Kidney epithelial cell (primary cell): ENCODE measurements around the gene MSANTD1. TPM values are rescaled to one million over a fixed set of nuclear protein-coding genes. Genes with fewer than 3 reads are reported as not detected.

Experiments
- DNase-seq: peaks from one replicate; pipeline ENCODE4 v3.0.0-alpha.2; 2010; ENCODE audit warnings: low read depth
- H3K27me3 ChIP-seq: 2 replicates; pipeline ENCODE4 v1.6.0; 2011; ENCODE audit warnings: low read length; ENCODE audit not compliant: control insufficient read depth, insufficient read depth
- H3K36me3 ChIP-seq: 2 replicates; pipeline ENCODE4 v1.5.1; 2011; ENCODE audit warnings: low read length; ENCODE audit not compliant: control insufficient read depth, insufficient read depth
- H3K4me3 ChIP-seq: 2 replicates; pipeline ENCODE4 v1.5.1; 2011; ENCODE audit warnings: low read depth, mild to moderate bottlenecking, control low read depth, low read length
- total RNA-seq: library from RNA; depleted of rRNA; stranded (reverse); fragments of >200 nt; gene quantifications from 2 replicates; pipeline ENCODE4 v1.2.3, GENCODE V29; 2015
- TF ChIP-seq, protein P1 (sequence below): IDR thresholded peaks from 2 replicates; pipeline ENCODE4 v1.5.1; 2011; ENCODE audit warnings: mild to moderate bottlenecking, moderate library complexity, low read length, control low read depth, inconsistent platforms; ENCODE audit not compliant: insufficient read depth, poor library complexity, severe bottlenecking

MSANTD1 gene
- total RNA-seq, 1 donor from 2014 or later = 0.50 TPM

DNA sequence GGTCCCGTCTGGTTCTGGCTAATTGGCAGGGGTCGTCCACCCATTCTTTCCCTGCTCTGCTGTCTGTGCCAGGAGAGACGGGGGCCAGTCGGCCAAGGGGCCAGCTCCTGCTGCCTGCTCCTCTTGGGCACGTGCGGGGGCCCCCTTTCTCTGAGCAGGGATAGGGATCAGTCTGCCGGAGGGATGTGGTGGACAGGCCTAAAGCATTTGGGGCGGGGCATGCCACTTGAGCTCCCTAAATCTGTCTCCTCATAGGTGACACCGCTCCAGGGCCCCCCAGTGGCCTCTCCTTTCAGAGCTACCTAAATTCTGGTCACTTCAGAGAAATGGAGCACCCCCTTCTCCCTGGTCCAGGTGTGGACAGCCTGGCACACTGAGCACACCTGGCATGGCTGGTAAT is 4.2 kb upstream of the MSANTD1 start:
- TF ChIP-seq, protein P1, sequence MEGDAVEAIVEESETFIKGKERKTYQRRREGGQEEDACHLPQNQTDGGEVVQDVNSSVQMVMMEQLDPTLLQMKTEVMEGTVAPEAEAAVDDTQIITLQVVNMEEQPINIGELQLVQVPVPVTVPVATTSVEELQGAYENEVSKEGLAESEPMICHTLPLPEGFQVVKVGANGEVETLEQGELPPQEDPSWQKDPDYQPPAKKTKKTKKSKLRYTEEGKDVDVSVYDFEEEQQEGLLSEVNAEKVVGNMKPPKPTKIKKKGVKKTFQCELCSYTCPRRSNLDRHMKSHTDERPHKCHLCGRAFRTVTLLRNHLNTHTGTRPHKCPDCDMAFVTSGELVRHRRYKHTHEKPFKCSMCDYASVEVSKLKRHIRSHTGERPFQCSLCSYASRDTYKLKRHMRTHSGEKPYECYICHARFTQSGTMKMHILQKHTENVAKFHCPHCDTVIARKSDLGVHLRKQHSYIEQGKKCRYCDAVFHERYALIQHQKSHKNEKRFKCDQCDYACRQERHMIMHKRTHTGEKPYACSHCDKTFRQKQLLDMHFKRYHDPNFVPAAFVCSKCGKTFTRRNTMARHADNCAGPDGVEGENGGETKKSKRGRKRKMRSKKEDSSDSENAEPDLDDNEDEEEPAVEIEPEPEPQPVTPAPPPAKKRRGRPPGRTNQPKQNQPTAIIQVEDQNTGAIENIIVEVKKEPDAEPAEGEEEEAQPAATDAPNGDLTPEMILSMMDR = no peak
- H3K27me3 ChIP-seq = no peaks in the 10 kb centered on the region
- H3K36me3 ChIP-seq = no peaks in the 10 kb centered on the region
- H3K4me3 ChIP-seq = no peak overlapping the region
- no peak for DNase-seq

DNA sequence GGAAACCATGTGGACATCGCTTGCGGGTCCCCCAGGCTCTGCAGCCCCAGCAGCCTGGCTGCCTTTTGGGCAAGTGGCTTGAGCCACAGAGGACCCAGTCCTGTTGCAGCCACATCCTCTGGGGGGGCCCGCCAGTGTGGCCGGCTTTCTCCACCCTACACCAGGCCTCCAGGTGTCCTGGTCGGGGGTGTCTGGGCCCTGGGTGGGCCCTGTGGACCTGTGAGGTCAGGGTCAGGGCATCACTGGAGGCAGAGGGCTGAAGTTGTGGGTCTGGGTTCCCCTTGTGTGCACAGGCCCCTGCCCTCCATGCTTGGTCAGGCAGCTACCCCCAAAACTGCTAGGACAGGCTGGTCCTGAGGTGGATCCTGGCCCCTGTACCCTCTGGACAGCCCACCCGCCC is 3.3 kb upstream of the MSANTD1 start:
- Histone ChIP-seq H3K27me3 (no peaks in the 10 kb centered on the region), H3K4me3 (no peak overlapping the region), H3K36me3 (no peaks in the 10 kb centered on the region)
- TF ChIP-seq, protein P1 = no peak
- no peak for DNase-seq

DNA sequence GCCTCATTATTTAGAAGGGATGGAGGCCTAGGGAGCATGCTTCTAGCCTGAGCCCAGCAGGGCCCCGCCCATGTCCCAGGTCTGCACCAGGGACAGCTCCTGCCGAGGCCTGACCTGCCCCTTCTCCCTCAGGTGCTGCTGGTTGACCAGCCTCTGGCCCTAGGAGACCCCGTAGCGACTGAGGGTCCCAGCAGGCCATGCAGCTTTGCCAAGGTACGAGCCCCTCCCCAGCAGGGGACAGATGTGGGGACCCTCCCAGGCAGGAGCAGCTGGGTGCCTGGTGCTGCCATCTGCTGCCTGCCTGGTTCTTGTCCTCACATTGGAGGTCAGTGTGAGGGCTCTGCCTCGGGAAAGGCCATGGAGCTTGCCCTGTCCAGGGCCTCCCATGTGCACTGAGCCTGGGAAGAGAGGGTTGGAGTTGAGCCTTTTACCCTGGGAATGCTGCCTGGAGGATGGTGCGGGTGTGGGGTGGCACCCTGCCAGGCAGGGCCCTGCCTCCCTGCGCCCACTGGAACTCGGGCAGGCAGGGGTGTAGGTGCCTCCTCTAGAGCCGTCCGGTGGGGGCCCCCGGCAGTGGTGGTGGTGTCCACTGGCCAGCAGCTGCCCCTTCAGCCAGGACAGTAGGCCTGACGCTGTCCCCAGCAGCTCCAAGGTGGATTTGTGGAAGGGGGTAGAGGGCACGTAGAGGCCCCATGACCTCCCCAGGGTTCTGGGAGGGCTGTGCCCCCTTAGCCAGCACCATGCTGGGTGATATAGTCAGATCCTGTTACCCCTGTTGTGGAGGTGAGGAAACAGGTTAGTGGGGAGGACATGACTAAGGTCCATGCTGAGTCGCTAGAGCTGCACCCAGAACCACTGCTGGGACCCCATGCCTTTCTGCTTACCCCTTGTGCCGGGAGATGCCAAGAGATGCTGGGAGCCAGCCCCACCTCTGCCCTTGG is 2.2 kb upstream of the MSANTD1 start:
- Histone ChIP-seq H3K4me3 (no peak overlapping the region), H3K36me3 (no peaks in the 10 kb centered on the region), H3K27me3 (no peaks in the 10 kb centered on the region)
- no peak for DNase-seq
- TF ChIP-seq, protein P1 = peak; percentile 7

DNA sequence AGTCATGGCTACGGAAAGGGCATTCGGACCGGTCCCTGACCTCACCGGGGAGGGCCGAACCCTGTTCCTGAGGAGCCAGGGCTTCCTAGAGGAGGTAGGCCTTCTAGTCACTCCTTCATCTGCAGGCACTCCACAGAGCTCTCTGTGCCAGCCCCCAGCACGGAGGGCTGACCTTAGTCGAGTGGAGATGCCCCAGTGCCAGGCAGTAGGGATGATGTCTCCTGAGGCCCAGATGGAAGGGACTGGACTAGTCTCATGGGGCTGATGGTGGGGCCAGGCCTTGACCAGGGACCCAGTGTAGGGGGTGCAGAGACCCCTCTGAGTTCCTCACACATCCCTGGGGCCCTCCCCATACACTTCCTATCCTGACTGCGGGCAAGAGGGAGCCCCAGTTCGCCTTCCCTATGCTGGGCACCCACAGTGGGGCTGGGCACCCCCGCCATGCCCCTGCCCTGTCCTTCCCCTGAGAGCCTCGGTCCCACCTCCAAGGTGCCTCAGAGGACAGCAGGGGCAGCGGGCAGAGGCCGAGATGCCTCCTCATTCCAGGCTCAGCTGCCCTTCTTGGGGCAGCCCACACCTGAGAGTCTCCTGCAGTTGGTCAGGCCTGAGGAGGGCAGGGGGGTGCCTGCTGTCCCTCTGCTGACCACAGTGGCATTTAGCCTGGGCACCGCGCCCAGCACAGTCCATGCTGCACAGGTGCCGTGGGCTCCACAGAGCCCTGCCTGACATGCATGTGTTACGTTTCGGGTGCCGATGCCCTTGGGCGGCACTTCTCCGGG is 1.4 kb upstream of the MSANTD1 start:
- Histone ChIP-seq H3K36me3 (no peaks in the 10 kb centered on the region), H3K4me3 (no peak overlapping the region)
- TF ChIP-seq, protein P1 = no peak

DNA sequence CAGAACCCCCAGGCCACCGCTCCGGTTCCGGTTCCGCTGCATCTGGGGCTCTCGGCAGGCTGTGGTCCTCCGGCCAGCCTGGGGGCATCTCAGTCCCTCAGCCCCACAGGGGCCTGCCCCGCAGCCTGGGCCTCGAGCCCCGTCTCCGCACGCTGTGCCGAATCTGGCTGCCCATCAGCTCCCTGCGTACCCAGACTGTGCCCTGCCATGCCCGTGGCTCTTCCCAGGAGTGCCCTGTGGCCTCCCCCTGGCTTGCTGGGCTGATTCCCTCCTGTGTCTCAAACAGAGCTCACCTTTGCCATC is 830 bp upstream of the MSANTD1 start:
- H3K4me3 ChIP-seq = no peak overlapping the region
- no peak for DNase-seq
- no peaks in the 10 kb centered on the region for H3K36me3 ChIP-seq
- TF ChIP-seq, protein P1 = no peak
- no peaks in the 10 kb centered on the region for H3K27me3 ChIP-seq

More for the DNA sequence above, 1.4 kb upstream of the MSANTD1 start:
- no peak for DNase-seq
- no peaks in the 10 kb centered on the region for H3K27me3 ChIP-seq
